MM.1S (cell line): ENCODE results near the gene CRADD.

Experiments
- EZH2 ChIP-seq: fragments of 300-600 bp; sonication (generic); optimal IDR thresholded peaks from 2 replicates; pipeline ENCODE3; 2017; ENCODE audit warnings: low read depth, mild to moderate bottlenecking, antibody characterized with exemption, low read length, mixed read lengths
- EZH2phosphoT487 ChIP-seq: fragments of 300-600 bp; sonication (generic); IDR thresholded peaks from 2 replicates; pipeline ENCODE4 v1.6.1; 2018; ENCODE audit warnings: antibody characterized with exemption, low read length
- TF ChIP-seq, protein P1 (sequence below): fragments of 300-600 bp; sonication (generic); IDR thresholded peaks from 2 replicates; pipeline ENCODE4 v1.5.1; 2016; ENCODE audit warnings: antibody characterized with exemption, low read length, mixed read lengths

GRCh38 chr12:93802698-93803423 is 125.7 kb downstream of the CRADD start:
- TF ChIP-seq, protein P1, sequence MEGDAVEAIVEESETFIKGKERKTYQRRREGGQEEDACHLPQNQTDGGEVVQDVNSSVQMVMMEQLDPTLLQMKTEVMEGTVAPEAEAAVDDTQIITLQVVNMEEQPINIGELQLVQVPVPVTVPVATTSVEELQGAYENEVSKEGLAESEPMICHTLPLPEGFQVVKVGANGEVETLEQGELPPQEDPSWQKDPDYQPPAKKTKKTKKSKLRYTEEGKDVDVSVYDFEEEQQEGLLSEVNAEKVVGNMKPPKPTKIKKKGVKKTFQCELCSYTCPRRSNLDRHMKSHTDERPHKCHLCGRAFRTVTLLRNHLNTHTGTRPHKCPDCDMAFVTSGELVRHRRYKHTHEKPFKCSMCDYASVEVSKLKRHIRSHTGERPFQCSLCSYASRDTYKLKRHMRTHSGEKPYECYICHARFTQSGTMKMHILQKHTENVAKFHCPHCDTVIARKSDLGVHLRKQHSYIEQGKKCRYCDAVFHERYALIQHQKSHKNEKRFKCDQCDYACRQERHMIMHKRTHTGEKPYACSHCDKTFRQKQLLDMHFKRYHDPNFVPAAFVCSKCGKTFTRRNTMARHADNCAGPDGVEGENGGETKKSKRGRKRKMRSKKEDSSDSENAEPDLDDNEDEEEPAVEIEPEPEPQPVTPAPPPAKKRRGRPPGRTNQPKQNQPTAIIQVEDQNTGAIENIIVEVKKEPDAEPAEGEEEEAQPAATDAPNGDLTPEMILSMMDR: no peak
- no peak for TF ChIP-seq EZH2phosphoT487
- no peak for TF ChIP-seq EZH2
